Activated CD8-positive, alpha-beta memory T cell treated with anti-CD3 and anti-CD28 coated beads, Interleukin-2, amount 50 U/mL, for 1 hour (primary cell): ENCODE results near the gene OTOA.
"Not testable (repeated sequence)": the region's sequence is repeated elsewhere in the genome, so short reads cannot be mapped to it uniquely, and the experiment has no call there.

Source experiments
- DNase-seq: peaks from one replicate; pipeline ENCODE4 v3.0.0-alpha.2; 2020; ENCODE audit errors: extremely low read depth

OTOA gene

GRCh38 chr16:21722771-21723455 lies 59.1 kb downstream of the OTOA start:
- no peak for DNase-seq

DNA sequence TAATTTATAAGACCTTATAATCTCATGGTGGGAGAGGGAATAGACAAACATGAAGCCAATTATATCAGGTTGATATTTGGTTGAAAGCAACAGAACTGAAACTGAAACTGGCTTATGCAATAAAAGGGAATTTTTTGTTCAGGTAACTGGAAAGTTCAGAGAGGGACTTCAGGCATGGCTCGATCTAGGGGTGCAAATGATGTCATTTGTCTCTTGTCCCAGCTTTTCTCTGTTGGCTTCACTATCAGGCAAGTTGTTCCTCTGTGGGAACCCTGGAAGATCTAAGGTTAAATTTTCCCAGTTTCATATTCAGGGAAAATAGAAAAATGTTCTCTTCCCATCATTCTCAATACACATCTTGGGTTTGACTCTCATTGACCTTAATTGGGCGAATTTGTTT lies 59.8 kb downstream of the OTOA start:
- DNase-seq = no peak

DNA sequence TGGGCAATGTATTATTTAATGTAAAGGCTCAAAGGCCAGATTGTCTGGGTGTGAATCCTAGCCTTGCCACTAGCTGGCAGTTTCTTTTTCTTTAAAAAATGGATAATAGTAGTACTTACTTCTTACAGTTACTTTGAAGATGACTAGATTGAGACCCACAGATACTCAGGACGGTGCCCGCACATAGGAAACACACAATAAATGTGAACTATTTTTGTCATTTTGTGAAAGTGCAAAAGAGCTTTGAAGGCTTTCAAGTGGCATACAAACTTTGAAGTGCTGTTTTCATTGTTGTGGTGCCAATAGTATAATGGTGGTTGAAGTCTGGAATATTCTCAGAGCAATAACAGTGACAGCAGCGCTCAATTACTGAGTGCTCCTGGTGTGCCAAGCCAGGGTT lies 63.6 kb downstream of the OTOA start:
- no peak for DNase-seq

DNA sequence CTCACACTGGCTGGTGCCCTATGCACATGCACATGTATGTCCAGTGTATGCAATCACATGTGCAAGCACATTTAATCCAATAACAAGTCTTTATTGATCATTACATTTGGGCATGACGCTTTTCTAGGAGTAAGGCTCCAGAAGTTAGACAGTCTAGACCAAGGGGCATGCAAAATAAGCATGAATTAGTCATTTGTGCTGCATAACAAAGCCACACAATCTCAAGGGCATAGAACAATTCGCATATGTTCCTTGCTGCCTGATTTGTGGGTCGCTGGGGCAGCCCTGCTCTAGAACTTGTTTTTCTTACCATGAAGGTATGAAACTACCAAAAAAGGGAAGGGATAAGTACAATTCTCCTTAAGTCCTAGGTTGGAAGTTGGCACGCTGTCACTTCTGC lies 67.5 kb downstream of the OTOA start:
- DNase-seq = not testable (repeated sequence)

GRCh38 chr16:21740637-21741036 lies 76.9 kb downstream of the OTOA start:
- DNase-seq = not testable (repeated sequence)

DNA sequence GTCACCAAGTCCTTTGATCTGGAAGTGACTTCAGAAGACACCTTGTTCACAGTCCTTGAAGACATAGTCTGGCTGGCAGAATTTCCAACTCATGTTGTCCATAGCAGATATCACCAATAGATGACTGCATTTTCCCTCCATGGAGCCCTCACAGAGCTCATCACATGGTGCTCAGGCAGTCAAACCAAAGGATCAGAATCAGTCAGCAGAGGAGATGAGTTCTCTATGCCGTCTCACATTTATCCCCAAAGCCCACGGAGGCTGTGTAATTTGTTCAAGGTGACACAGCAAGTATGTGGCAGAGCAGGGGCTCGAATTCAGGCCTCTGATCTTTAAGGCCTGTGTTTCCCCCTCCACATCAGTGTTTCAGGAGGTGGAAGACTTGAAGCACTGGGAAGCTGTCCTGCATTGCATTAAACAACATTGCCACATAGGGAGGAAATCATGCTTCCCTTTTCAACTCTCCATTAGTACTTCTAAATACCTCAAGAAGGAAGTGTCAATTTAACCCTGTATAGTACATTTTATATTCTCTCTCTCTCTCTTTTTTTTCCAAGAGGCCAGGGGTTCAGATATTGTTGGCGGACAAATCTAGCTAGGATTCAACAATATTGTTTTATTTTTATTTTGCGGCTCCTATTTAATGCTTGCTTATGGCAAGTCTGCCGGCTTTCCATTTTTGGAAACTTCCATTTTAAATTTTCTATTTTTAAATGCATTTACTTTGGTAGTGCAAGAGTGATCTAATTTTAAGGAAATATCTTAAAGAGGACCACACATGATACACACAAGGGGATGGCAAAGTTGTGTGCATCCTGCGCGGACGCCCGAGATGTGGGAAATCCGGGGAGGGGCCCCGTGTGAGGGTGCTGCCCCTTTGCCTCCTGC lies 92.7 kb downstream of the OTOA start:
- DNase-seq = not testable (repeated sequence)

DNA sequence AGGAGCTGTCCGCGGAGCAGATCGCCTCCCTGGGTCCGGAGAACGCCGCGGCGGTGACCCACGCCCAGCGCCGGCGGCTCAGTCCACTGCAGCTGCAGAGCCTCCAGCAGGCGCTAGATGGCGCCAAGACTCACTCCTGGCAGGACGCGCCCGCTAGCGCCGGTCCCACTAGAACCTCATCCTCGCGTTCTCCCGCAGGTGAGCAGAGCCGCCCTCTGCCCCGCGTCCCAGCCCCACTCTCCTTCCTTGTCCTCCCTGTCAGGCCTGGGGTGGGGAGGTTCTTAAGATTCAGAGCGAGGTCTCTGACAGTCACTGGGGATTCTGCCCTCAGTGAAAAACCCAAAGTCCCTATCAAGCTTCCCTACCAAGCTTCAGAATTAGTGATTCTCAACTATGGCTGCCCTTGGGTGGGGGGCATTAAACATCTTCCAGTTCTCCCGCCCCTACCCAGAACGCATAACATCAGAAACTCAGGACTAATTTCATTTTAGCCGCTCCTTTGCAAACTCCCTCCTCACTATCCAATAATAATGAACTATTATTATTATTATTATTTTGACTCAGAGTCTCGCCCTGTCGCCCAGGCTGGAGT lies 93.4 kb downstream of the OTOA start:
- DNase-seq = not testable (repeated sequence)

GRCh38 chr16:21768280-21768679 lies 104.5 kb downstream of the OTOA start:
- not testable (repeated sequence) for DNase-seq

DNA sequence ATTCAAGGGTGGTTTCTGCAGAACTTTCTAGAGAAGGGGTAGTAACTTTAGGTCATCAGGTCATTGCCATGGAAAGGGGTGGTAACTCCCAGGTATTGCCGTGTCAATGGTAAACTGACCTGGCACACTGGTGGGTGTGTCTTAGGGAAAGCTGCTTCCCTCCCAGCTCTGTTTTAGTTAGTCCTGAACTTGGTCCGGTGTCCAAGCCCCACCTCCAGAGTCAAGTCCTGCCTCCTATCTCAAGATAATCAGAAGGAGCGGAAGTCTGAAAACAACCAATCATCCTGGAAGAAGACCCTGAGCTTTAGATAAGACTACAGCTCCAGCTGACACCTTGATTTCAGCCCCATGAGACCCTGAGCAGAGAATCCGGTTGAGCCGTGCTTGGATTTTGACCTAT lies 105.0 kb downstream of the OTOA start:
- DNase-seq = not testable (repeated sequence)

GRCh38 chr16:21769284-21769683 lies 105.5 kb downstream of the OTOA start:
- not testable (repeated sequence) for DNase-seq

DNA sequence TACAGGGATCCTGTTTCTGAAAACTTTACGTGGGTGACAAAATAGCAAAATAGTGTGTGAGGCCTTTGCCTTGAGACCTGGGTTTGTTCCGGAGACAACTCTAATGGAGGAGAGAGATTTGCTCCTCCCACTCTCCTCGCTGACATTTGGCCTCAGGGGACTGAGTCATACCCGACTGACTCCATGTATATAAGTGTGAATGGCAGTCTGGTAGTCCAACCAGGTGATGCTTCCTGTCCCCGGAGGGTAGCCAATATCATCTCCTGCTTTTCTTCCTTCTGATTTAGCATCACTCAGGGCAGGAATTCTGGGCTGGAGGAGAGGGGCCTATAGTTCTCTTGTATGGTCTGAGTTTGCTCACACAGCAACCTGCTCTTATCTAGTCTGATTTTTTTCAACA lies 106.8 kb downstream of the OTOA start:
- not testable (repeated sequence) for DNase-seq

- not testable (repeated sequence) for DNase-seq
Measured at GRCh38 chr16:21772547-21773206, 108.9 kb downstream of the OTOA start.

DNA sequence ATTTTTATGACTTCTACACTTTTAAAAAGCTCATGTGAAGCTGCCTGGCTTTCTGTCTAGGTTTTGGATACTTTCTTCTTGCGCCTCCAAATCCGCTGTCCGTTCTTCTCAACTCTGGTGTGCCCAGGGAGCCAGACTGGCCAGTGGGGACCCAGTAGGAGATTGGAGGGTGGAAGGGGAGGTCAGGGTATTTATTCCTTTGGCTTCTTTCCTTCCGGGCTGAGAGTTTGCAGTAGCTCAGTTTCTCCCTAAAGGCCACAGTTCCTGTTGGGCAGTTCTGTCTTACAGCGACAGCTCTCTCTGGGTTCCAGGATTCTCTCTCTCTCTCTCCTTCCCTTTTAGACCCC lies 109.4 kb downstream of the OTOA start:
- DNase-seq = not testable (repeated sequence)

- not testable (repeated sequence) for DNase-seq
Measured at GRCh38 chr16:21780525-21780924, 116.8 kb downstream of the OTOA start.

DNA sequence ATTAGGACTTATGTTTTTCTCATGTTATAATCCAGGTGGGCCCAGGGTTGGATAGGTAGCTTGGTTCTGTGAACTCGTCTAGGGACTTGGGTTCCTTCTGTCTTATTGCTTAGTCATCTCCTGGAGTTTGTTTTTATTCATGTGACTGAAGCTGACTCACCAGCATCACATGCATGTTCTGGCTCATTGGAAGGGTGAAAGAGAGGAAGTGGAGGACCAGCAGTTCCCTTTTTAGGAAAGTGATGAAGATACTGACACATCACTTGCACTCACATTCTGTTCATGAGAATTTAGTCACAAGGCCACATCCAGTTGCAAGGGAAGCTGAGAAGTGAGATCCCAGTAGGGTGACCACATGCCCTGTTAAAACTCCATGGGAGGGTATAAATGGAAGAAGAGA lies 126.7 kb downstream of the OTOA start:
- not testable (repeated sequence) for DNase-seq

DNA sequence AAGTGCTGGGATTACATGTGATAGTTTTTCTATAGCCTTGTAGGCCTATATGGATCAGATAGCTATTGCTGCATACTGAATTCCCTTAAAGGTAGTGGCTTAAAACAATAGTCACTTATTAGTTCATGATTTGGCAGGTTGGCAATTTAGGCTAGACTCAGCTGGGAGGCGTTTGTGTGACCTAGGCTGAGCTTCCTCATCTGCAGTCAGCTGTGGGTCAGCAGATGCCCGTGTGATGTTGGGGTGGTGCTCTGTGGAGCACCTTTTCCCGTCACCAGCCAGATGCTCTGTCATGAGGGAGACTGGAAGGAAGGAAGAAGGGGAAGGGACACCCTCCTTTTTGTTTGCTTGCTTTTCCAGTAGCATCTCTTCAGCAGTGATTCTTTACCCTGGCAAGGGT lies 129.5 kb downstream of the OTOA start:
- DNase-seq = not testable (repeated sequence)

GRCh38 chr16:21798601-21799000 lies 134.8 kb downstream of the OTOA start:
- not testable (repeated sequence) for DNase-seq

- DNase-seq = not testable (repeated sequence)
Measured at GRCh38 chr16:21801538-21802374, 138.0 kb downstream of the OTOA start.

DNA sequence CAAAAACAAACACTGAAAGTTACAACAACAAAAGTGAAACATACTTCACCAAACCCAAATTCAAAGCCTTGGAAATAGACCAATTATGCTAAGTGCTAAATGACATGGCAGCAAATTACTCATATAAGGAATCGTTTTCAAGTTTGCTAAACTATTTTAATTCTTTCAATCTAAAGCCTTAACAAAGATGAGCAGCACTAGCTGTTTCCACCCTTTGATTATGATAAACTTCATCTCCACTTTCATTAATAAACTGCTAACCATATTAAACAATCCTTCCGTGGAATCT lies 138.6 kb downstream of the OTOA start:
- not testable (repeated sequence) for DNase-seq
